Measurements from ENCODE around the gene PIGL.
"Not testable (repeated sequence)": the region's sequence is repeated elsewhere in the genome, so short reads cannot be mapped to it uniquely, and the experiment has no call there.

Gene PIGL

DNA sequence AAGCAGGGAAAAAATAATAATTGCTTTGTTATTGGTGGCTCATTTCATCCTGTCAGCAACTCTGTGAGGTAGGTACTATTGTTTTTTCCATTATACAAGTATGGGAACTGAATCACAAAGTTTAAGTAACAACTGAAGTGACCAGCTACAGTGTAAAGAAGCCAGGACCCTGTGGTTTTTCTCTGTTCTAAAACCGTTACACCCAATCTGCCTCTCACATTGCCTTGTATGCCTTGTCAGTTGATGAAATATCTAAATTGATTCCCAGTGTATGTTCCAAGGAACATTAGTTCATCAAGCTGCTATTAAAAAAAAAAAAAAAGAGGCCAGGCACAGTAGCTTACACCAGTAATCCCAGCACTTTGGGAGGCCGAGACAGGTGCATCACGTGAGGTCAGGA lies 5.4 kb downstream of the PIGL start:
- H3K36me3 ChIP-seq (ENCODE audit: control insufficient read depth in 1 of 2, insufficient read depth in 2 of 2, low read length in 2 of 2) = no peaks in the 10 kb centered on the region

DNA sequence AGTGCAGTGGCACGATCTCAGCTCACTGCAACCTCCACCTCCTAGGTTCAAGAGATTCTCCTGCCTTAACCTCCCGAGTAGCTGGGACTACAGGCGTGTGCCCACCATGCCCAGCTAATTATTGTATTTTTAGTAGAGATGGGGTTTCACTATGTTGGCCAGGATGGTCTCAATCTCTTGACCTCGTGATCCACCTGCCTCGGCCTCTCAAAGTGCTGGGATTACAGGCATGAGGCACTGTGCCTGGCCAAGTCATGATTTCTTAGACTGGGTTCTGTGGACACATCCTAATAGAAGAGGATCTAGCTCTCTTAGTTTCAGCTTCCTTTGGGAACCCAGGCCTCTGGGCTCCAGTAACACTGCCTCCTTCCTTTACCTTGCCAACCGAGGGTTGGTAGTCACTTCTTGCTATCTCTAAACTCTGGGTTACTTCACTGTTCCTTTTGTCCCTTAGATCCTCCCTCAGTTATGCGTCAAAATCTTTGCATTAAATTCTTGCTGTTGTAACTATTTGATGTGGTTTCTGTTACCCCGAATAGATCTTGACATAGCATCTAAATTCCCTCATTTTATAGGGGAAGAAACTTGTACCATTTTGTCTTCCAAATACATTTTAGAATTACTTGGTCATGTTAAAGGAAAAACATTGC lies 13.0 kb downstream of the PIGL start:
- H3K4me3 ChIP-seq (ENCODE audit: low read depth in 1 of 2, low read length in 2 of 2); H3K27ac ChIP-seq (ENCODE audit: low read length); H3K9me3 ChIP-seq (ENCODE audit: control insufficient read depth in 1 of 2, low read length in 2 of 2); H3K27me3 ChIP-seq (ENCODE audit: low read depth, low read length); H3K4me1 ChIP-seq (ENCODE audit: control insufficient read depth in 1 of 2, insufficient read depth in 2 of 2, low read length in 2 of 2); H3K36me3 ChIP-seq (ENCODE audit: control insufficient read depth in 1 of 2, insufficient read depth in 2 of 2, low read length in 2 of 2): not testable (repeated sequence)

More for the DNA sequence above, 5.4 kb downstream of the PIGL start:
- peaks cover 0 to 7% of the 10 kb centered on the region in 2 donors for H3K4me1 ChIP-seq (ENCODE audit: control insufficient read depth in 1 of 2, insufficient read depth in 2 of 2, low read length in 2 of 2)
- H3K9me3 ChIP-seq (ENCODE audit: control insufficient read depth in 1 of 2, low read length in 2 of 2) = no peaks in the 10 kb centered on the region
- no peak overlapping the region for H3K27ac ChIP-seq (ENCODE audit: low read length)
- H3K4me3 ChIP-seq (ENCODE audit: low read depth in 1 of 2, low read length in 2 of 2) = no peak overlapping the region
- no peaks in the 10 kb centered on the region for H3K27me3 ChIP-seq (ENCODE audit: low read depth, low read length)

DNA sequence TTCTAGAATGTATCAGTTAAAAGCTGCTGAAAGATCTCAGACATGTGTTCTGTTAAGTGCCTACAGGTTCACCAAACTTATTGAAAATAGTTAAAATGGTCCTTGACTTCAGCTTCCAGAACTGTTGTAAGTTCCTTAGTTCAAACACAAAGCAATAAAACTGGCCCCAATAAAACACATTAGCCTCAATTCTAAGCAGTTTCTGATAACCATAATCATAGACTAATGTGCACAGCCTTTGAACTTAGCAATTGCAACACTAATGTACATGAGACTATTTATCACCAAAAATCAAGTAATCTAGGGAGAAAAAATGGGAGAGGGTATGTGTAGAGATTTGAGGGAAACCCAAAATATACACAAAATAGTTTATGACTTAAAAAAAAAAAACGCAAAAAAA lies 15.4 kb downstream of the PIGL start:
- no peaks in the 10 kb centered on the region for H3K9me3 ChIP-seq (ENCODE audit: control insufficient read depth in 1 of 2, low read length in 2 of 2)
- peaks cover 0 to 3% of the 10 kb centered on the region in 2 donors for H3K36me3 ChIP-seq (ENCODE audit: control insufficient read depth in 1 of 2, insufficient read depth in 2 of 2, low read length in 2 of 2)
- H3K4me3 ChIP-seq (ENCODE audit: low read depth in 1 of 2, low read length in 2 of 2) = no peak overlapping the region
- no peaks in the 10 kb centered on the region for H3K27me3 ChIP-seq (ENCODE audit: low read depth, low read length)
- H3K4me1 ChIP-seq (ENCODE audit: control insufficient read depth in 1 of 2, insufficient read depth in 2 of 2, low read length in 2 of 2) = no peaks in the 10 kb centered on the region
- no peak overlapping the region for H3K27ac ChIP-seq (ENCODE audit: low read length)

DNA sequence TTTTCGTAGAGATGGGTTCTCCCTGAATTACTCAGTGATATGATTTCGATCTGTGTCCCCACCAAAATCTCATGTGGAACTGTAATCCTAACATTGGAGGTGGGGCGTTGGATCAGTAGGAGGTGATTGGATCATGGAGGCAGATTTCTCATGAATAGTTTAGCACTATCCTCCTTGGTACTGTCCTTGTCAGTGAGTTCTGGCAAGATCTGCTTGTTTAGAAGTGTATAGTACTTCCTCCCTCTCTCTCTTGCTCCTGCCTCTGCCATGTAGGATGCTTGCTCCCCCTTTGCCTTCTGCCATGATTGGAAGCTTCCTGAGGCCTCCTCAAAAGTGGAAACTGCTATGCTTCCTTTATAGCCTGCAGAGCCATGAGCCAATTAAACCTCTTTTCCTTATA lies 22.9 kb downstream of the PIGL start:
- Histone ChIP-seq H3K9me3 (ENCODE audit: control insufficient read depth in 1 of 2, low read length in 2 of 2) (no peaks in the 10 kb centered on the region), H3K4me1 (ENCODE audit: control insufficient read depth in 1 of 2, insufficient read depth in 2 of 2, low read length in 2 of 2) (no peaks in the 10 kb centered on the region), H3K36me3 (ENCODE audit: control insufficient read depth in 1 of 2, insufficient read depth in 2 of 2, low read length in 2 of 2) (peaks cover 0 to 3% of the 10 kb centered on the region in 2 donors), H3K4me3 (ENCODE audit: low read depth in 1 of 2, low read length in 2 of 2) (no peak overlapping the region), H3K27me3 (ENCODE audit: low read depth, low read length) (no peaks in the 10 kb centered on the region), H3K27ac (ENCODE audit: low read length) (no peak overlapping the region)

DNA sequence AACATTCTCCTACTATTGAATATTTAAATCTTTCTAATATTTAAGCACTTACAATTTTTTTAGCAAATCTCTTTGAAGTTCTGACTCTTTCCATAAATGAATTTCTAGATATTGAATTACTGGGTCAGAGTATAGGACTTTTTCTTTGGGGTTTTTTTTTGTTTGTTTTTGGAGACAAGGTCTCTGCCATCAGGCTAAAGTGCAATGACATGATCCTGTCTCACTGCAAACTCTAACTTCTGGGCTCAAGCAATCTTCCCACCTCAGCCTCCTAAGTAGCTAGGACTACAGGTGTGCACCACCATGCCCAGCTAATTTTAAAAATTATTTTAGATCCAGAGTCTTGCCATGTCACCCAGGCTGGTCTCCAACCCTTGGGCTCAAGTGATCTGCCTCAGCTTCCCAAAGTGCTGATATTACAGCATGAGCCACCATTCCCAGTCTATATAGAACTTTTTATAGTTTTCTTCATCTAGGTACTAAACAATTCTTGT lies 24.9 kb downstream of the PIGL start:
- Histone ChIP-seq H3K27me3 (ENCODE audit: low read depth, low read length) (no peaks in the 10 kb centered on the region), H3K27ac (ENCODE audit: low read length) (no peak overlapping the region), H3K9me3 (ENCODE audit: control insufficient read depth in 1 of 2, low read length in 2 of 2) (no peaks in the 10 kb centered on the region), H3K4me3 (ENCODE audit: low read depth in 1 of 2, low read length in 2 of 2) (no peak overlapping the region), H3K36me3 (ENCODE audit: control insufficient read depth in 1 of 2, insufficient read depth in 2 of 2, low read length in 2 of 2) (no peaks in the 10 kb centered on the region), H3K4me1 (ENCODE audit: control insufficient read depth in 1 of 2, insufficient read depth in 2 of 2, low read length in 2 of 2) (no peaks in the 10 kb centered on the region)

DNA sequence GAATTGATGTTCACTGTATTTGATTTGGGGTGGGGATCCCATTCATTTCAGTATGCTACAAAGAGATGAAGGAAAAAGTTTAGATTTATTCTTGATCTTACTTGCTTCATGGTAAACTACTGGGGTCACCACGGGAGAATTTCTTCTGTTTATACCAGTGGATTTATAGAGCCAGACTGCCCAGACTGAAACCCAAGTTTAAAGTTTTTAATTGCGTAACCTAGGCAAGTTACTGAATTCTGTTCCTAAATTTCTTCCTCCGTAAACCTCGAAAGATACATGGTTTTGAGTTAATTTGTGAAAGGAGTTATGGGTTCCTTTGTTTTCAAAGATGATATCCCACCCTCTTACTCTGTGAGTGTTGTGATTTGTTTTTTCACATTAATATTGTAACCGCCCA lies 26.4 kb downstream of the PIGL start:
- Histone ChIP-seq H3K36me3 (ENCODE audit: control insufficient read depth in 1 of 2, insufficient read depth in 2 of 2, low read length in 2 of 2) (no peaks in the 10 kb centered on the region), H3K4me3 (ENCODE audit: low read depth in 1 of 2, low read length in 2 of 2) (no peak overlapping the region), H3K4me1 (ENCODE audit: control insufficient read depth in 1 of 2, insufficient read depth in 2 of 2, low read length in 2 of 2) (peaks cover 0 to under 1% of the 10 kb centered on the region in 2 donors), H3K27ac (ENCODE audit: low read length) (no peak overlapping the region), H3K27me3 (ENCODE audit: low read depth, low read length) (no peaks in the 10 kb centered on the region), H3K9me3 (ENCODE audit: control insufficient read depth in 1 of 2, low read length in 2 of 2) (no peaks in the 10 kb centered on the region)

DNA sequence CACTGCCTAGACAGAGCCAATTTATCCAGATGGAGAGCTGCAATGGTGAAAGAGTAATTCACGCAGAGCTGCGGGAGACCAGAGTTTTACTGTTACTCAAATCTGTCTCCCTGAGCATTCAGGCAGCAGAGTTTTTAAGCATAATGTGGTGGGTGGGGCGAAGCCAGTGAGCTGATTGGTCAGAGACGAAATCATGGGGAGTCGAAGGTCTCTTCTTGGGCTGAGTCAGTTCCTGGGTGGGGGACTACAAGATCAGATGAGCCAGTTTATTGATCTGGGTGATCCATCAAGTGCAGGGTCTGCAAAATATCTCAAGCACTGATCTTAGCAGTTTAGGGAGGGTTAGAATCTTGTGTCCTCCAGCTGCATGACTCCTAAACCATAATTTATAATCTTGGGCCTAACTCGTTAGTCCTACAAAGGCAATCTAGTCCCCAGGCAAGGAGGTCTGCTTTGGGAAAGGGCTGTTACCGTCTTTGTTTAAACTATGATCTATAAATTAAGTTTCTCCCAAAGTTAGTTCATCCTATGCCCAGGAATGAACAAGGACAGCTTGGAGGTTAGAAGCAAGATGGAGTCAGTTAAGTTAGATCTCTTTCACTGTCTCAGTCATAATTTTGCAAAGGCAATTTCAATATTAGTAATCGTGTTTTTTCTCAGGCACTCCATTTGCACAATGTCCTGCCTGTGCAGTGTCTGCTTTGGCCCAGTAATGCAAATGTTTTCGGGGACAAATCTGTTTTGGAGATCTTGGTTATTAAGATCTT lies 27.0 kb downstream of the PIGL start:
- Histone ChIP-seq H3K27me3 (ENCODE audit: low read depth, low read length) (no peaks in the 10 kb centered on the region), H3K4me1 (ENCODE audit: control insufficient read depth in 1 of 2, insufficient read depth in 2 of 2, low read length in 2 of 2) (peaks cover 0 to 5% of the 10 kb centered on the region in 2 donors), H3K4me3 (ENCODE audit: low read depth in 1 of 2, low read length in 2 of 2) (no peak overlapping the region), H3K27ac (ENCODE audit: low read length) (no peak overlapping the region), H3K36me3 (ENCODE audit: control insufficient read depth in 1 of 2, insufficient read depth in 2 of 2, low read length in 2 of 2) (no peaks in the 10 kb centered on the region), H3K9me3 (ENCODE audit: control insufficient read depth in 1 of 2, low read length in 2 of 2) (no peaks in the 10 kb centered on the region)

DNA sequence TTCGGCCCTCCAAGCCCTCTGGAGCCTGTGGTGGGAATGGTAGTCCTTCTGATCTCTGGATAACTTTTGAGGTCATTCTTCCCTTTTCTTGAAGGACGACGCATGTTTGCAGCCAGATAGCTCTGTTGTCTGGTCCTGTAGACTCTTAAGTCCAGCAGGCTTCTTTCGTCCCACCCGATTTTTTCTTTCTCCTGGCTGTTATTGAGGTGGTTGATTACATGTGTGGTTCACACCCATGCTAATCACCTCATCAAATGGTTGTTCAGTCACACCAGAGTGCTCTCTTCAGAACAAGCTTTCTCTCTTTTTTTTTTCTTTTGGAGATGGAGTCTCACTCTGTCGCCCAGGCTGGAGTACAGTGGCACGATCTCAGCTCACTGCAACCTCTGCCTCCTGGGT lies 30.6 kb downstream of the PIGL start:
- H3K27ac ChIP-seq (ENCODE audit: low read length) = no peak overlapping the region
- no peak overlapping the region for H3K4me3 ChIP-seq (ENCODE audit: low read depth in 1 of 2, low read length in 2 of 2)
- H3K4me1 ChIP-seq (ENCODE audit: control insufficient read depth in 1 of 2, insufficient read depth in 2 of 2, low read length in 2 of 2) = peaks cover 0 to 5% of the 10 kb centered on the region in 2 donors
- H3K9me3 ChIP-seq (ENCODE audit: control insufficient read depth in 1 of 2, low read length in 2 of 2) = no peaks in the 10 kb centered on the region
- no peaks in the 10 kb centered on the region for H3K27me3 ChIP-seq (ENCODE audit: low read depth, low read length)
- H3K36me3 ChIP-seq (ENCODE audit: control insufficient read depth in 1 of 2, insufficient read depth in 2 of 2, low read length in 2 of 2) = no peaks in the 10 kb centered on the region

DNA sequence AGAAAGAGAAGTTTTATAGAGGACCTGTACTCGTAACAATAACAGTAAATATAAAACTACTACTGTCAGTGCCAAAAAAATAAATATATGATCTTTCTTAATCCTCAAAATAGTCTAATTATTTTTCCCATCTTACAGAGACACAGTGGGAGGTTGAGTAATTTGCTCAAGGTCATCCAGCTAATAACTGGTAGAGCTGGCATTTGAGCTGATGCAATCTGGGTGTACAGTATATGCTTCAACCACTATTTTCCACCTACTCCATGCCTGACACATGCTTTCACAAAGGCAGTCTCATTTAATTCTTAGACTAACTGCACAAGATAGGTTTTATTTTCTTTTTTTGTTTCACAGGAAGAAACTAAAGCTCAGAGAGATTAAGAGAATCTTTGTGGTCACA lies 33.6 kb downstream of the PIGL start:
- Histone ChIP-seq H3K36me3 (ENCODE audit: control insufficient read depth in 1 of 2, insufficient read depth in 2 of 2, low read length in 2 of 2) (no peaks in the 10 kb centered on the region), H3K4me1 (ENCODE audit: control insufficient read depth in 1 of 2, insufficient read depth in 2 of 2, low read length in 2 of 2) (peaks cover 9 to 14% of the 10 kb centered on the region in 2 donors), H3K9me3 (ENCODE audit: control insufficient read depth in 1 of 2, low read length in 2 of 2) (no peaks in the 10 kb centered on the region), H3K27me3 (ENCODE audit: low read depth, low read length) (no peaks in the 10 kb centered on the region), H3K27ac (ENCODE audit: low read length) (no peak overlapping the region), H3K4me3 (ENCODE audit: low read depth in 1 of 2, low read length in 2 of 2) (no peak overlapping the region)

DNA sequence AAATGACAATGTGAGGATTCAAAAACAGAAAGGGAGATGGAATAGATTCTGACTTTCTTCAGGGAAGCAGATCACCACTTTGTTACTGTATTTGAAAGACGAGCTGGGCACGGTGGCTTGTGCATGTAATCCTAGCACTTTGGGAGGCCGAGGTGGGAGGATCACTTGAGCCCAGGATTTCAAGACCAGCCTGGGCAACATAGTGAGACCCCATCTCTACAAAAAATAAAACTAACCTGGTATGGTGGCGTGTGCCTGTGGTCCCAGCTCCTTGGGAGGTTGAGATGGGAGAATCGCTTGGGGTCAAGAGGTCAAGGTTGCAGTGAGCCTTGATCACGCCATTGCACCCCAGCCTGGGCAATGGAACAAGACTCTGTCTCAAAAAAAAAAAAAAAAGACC lies 34.0 kb downstream of the PIGL start:
- no peak overlapping the region for H3K4me3 ChIP-seq (ENCODE audit: low read depth in 1 of 2, low read length in 2 of 2)
- no peaks in the 10 kb centered on the region for H3K27me3 ChIP-seq (ENCODE audit: low read depth, low read length)
- H3K4me1 ChIP-seq (ENCODE audit: control insufficient read depth in 1 of 2, insufficient read depth in 2 of 2, low read length in 2 of 2) = peaks cover 9 to 18% of the 10 kb centered on the region in 2 donors
- no peaks in the 10 kb centered on the region for H3K9me3 ChIP-seq (ENCODE audit: control insufficient read depth in 1 of 2, low read length in 2 of 2)
- H3K36me3 ChIP-seq (ENCODE audit: control insufficient read depth in 1 of 2, insufficient read depth in 2 of 2, low read length in 2 of 2) = no peaks in the 10 kb centered on the region
- no peak overlapping the region for H3K27ac ChIP-seq (ENCODE audit: low read length)

DNA sequence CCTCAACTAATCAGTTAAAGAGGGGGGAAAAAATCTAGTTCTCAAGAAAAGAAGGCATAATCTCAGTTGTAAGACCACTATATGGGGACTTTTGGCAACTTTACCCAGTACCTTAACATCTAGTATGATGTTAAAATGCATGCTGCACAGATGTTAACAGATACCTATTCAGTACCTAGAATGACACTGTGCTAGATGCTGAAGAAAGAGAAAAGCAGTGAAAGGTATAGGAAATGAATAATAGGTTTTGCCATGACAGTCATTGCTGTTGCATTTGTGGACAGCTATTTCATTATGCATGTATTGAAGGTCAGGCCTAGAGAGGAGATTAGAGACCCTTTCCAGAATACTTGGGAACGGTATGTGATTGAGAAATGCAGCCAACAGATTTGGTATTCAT lies 34.5 kb downstream of the PIGL start:
- Histone ChIP-seq H3K27ac (ENCODE audit: low read length) (no peak overlapping the region), H3K4me1 (ENCODE audit: control insufficient read depth in 1 of 2, insufficient read depth in 2 of 2, low read length in 2 of 2) (peaks cover 9 to 22% of the 10 kb centered on the region in 2 donors), H3K27me3 (ENCODE audit: low read depth, low read length) (no peaks in the 10 kb centered on the region), H3K9me3 (ENCODE audit: control insufficient read depth in 1 of 2, low read length in 2 of 2) (no peaks in the 10 kb centered on the region), H3K36me3 (ENCODE audit: control insufficient read depth in 1 of 2, insufficient read depth in 2 of 2, low read length in 2 of 2) (no peaks in the 10 kb centered on the region), H3K4me3 (ENCODE audit: low read depth in 1 of 2, low read length in 2 of 2) (no peak overlapping the region)

All from muscle layer of duodenum (tissue), 2 donors.